RWPE2 (cell line): Measurements from ENCODE around the gene GRM4.

Source experiments
- ATAC-seq: fragments of 200-7000 bp; cut with Tn5 transposase; 3 replicates; pipeline ENCODE4 v1.9.1; 2021; ENCODE audit warnings: low read depth
- DNase-seq: peaks from one replicate; pipeline ENCODE4 v3.0.0-alpha.2; 2020; ENCODE audit warnings: low spot score
- H3K27ac ChIP-seq: fragments of 450-650 bp; 2 replicates; pipeline ENCODE4 v1.5.1; 2017; ENCODE audit warnings: mild to moderate bottlenecking; ENCODE audit not compliant: poor library complexity, severe bottlenecking
- H3K27me3 ChIP-seq: fragments of 250-450 bp; sonication (Bioruptor Pico); 2 replicates; pipeline ENCODE4 v1.5.1; 2021; ENCODE audit warnings: mild to moderate bottlenecking, moderate library complexity; ENCODE audit not compliant: insufficient read depth, poor library complexity, severe bottlenecking
- H3K36me3 ChIP-seq: fragments of 250-450 bp; sonication (Bioruptor Pico); 2 replicates; pipeline ENCODE4 v1.5.1; 2020; ENCODE audit warnings: low read depth, mild to moderate bottlenecking, moderate library complexity
- H3K4me1 ChIP-seq: fragments of 250-450 bp; sonication (Bioruptor Pico); 2 replicates; pipeline ENCODE4 v1.5.1; 2021; ENCODE audit warnings: mild to moderate bottlenecking, moderate library complexity; ENCODE audit not compliant: insufficient read depth, poor library complexity, severe bottlenecking
- H3K4me3 ChIP-seq: fragments of 250-450 bp; sonication (Bioruptor Pico); 2 replicates; pipeline ENCODE4 v1.5.1; 2021; ENCODE audit warnings: mild to moderate bottlenecking, moderate library complexity; ENCODE audit not compliant: severe bottlenecking
- H3K9me3 ChIP-seq: fragments of 250-450 bp; sonication (Bioruptor Pico); 2 replicates; pipeline ENCODE4 v1.5.1; 2021; ENCODE audit warnings: mild to moderate bottlenecking, moderate library complexity; ENCODE audit not compliant: severe bottlenecking
- TF ChIP-seq, protein P1 (sequence below): fragments of 450-650 bp; IDR thresholded peaks from one replicate; pipeline ENCODE4 v1.5.1; 2017; ENCODE audit warnings: mild to moderate bottlenecking, moderate library complexity; ENCODE audit not compliant: poor library complexity, severe bottlenecking

Gene GRM4

DNA sequence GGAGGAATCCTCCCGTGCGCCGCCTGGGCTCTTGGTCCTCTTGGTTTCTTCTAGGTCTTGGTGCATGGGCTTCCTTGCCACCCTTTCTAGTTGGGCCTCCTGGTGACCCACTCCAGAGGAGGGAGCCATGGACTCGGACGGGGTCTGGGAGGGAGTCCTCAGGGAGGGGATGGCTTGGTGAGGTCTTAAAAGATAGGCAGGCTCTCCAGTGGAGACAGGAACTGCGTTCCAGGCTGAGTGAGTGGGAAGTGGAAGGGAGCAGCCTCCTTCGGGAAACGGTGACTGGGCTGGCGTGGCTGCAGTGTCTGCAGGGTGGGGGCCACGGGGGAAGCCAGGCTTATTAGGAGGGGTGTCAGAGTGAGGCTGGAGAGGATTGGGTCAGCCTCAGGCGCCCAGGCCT lies 152.8 kb downstream of the GRM4 start:
- TF ChIP-seq, protein P1, sequence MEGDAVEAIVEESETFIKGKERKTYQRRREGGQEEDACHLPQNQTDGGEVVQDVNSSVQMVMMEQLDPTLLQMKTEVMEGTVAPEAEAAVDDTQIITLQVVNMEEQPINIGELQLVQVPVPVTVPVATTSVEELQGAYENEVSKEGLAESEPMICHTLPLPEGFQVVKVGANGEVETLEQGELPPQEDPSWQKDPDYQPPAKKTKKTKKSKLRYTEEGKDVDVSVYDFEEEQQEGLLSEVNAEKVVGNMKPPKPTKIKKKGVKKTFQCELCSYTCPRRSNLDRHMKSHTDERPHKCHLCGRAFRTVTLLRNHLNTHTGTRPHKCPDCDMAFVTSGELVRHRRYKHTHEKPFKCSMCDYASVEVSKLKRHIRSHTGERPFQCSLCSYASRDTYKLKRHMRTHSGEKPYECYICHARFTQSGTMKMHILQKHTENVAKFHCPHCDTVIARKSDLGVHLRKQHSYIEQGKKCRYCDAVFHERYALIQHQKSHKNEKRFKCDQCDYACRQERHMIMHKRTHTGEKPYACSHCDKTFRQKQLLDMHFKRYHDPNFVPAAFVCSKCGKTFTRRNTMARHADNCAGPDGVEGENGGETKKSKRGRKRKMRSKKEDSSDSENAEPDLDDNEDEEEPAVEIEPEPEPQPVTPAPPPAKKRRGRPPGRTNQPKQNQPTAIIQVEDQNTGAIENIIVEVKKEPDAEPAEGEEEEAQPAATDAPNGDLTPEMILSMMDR = no peak
- ATAC-seq (no peak), DNase-seq (peak; percentile 31)
- H3K4me3 ChIP-seq = no peak overlapping the region
- H3K9me3 ChIP-seq = no peaks in the 10 kb centered on the region
- H3K27ac ChIP-seq = no peak overlapping the region
- H3K27me3 ChIP-seq = no peaks in the 10 kb centered on the region
- H3K4me1 ChIP-seq = no peaks in the 10 kb centered on the region
- no peaks in the 10 kb centered on the region for H3K36me3 ChIP-seq

- Histone ChIP-seq H3K27me3 (no peaks in the 10 kb centered on the region), H3K36me3 (no peaks in the 10 kb centered on the region), H3K4me1 (no peaks in the 10 kb centered on the region), H3K9me3 (no peaks in the 10 kb centered on the region), H3K27ac (no peak overlapping the region), H3K4me3 (no peak overlapping the region)
- DNase-seq (peak; percentile 5), ATAC-seq (no peak)
- TF ChIP-seq, protein P1 = no peak
These were observed 153.7 kb downstream of the GRM4 start for GRCh38 chr6:33992191-33992590.

- DNase-seq (no peak), ATAC-seq (no peak)
- Histone ChIP-seq H3K36me3 (no peaks in the 10 kb centered on the region), H3K27ac (no peak overlapping the region), H3K9me3 (no peaks in the 10 kb centered on the region), H3K27me3 (no peaks in the 10 kb centered on the region), H3K4me3 (no peak overlapping the region), H3K4me1 (no peaks in the 10 kb centered on the region)
- TF ChIP-seq, protein P1 = no peak
These were observed 154.3 kb downstream of the GRM4 start for GRCh38 chr6:33991610-33992009.

- no peaks in the 10 kb centered on the region for H3K4me1 ChIP-seq
- H3K27ac ChIP-seq = no peak overlapping the region
- TF ChIP-seq, protein P1 = no peak
- ATAC-seq (no peak), DNase-seq (no peak)
- H3K4me3 ChIP-seq = no peak overlapping the region
- H3K27me3 ChIP-seq = no peaks in the 10 kb centered on the region
- no peaks in the 10 kb centered on the region for H3K36me3 ChIP-seq
- no peaks in the 10 kb centered on the region for H3K9me3 ChIP-seq
These were observed 155.8 kb downstream of the GRM4 start for GRCh38 chr6:33990061-33990541.

DNA sequence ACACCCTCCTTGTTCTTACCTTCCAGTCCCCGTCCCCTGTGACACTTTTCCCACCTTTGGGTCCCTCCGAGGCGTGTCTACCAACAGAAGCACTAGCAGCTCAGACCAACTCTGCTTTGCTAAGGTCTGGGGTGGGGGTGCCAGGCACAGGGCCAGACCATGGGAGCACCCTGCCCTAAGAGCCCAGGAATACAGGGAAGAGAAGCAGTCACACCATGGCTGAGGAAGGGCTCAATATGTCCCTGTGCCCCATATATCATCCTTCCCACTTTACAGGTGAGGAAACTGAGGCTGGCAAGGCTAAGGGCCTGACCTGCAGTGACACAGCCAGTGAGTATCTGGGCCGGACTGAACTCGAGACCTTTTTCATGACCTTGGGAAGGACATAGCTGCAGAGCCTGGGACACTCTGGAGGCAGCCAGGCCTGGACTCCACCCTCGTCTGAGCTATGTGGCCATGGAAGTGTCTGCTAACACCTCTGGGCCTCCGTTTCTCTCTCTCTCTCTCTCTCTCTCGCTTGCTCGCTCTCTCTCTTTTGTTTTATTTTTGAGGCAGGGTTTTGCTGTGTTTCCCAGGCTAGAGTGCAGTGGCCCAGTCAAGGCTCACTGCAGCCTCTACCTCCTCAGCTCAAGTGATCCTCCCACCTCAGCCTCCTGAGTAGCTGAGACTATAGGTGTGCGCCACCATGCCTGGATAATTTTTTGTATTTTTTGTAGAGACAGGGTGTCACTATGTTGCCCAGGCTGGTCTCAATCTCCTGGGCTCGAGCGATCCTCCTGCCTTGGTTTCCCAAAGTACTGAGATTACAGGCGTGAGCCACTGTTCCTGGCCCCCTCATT lies 156.7 kb downstream of the GRM4 start:
- ATAC-seq = no peak
- no peak overlapping the region for H3K27ac ChIP-seq

More for the DNA sequence above, 156.7 kb downstream of the GRM4 start:
- Histone ChIP-seq H3K9me3 (no peaks in the 10 kb centered on the region), H3K4me1 (no peaks in the 10 kb centered on the region), H3K4me3 (no peak overlapping the region), H3K27me3 (no peaks in the 10 kb centered on the region), H3K36me3 (no peaks in the 10 kb centered on the region)
- DNase-seq = no peak
- TF ChIP-seq, protein P1 = no peak
